H9 (cell line): Measurements from ENCODE around the gene TRIOBP. TPM values are rescaled to one million over a fixed set of nuclear protein-coding genes. Genes with fewer than 3 reads are reported as not detected.

Source experiments
- DNase-seq: peaks from one replicate; pipeline ENCODE4 v3.0.0-alpha.2; 2017
- H2AFZ ChIP-seq: one replicate; pipeline ENCODE4 v1.6.1; 2013; ENCODE audit warnings: mild to moderate bottlenecking, low read length, control low read depth, moderate library complexity
- H2AK5ac ChIP-seq: 2 replicates; pipeline ENCODE4 v1.6.1; 2013; ENCODE audit warnings: low read length, control low read depth, mixed read lengths; ENCODE audit not compliant: insufficient read length
- H2BK120ac ChIP-seq: one replicate; pipeline ENCODE4 v1.6.1; 2013; ENCODE audit warnings: low read depth, mild to moderate bottlenecking, low read length, control low read depth, inconsistent platforms; ENCODE audit not compliant: poor library complexity, severe bottlenecking
- H2BK12ac ChIP-seq: 2 replicates; pipeline ENCODE4 v1.6.1; 2013; ENCODE audit warnings: low read length, control low read depth, mixed read lengths, low read depth; ENCODE audit not compliant: insufficient read length
- H2BK15ac ChIP-seq: 2 replicates; pipeline ENCODE4 v1.6.1; 2013; ENCODE audit warnings: low read depth, low read length, control low read depth
- H2BK20ac ChIP-seq: one replicate; pipeline ENCODE4 v1.6.1; 2013; ENCODE audit warnings: low read depth, mild to moderate bottlenecking, low read length, control low read depth, inconsistent platforms; ENCODE audit not compliant: poor library complexity, severe bottlenecking
- H2BK5ac ChIP-seq: 2 replicates; pipeline ENCODE4 v1.6.1; 2013; ENCODE audit warnings: low read length, control low read depth, mixed read lengths; ENCODE audit not compliant: insufficient read length
- H3K14ac ChIP-seq: 2 replicates; pipeline ENCODE4 v1.6.1; 2013; ENCODE audit warnings: low read length, control low read depth; ENCODE audit not compliant: insufficient read depth
- H3K18ac ChIP-seq: 2 replicates; pipeline ENCODE4 v1.6.1; 2013; ENCODE audit warnings: low read depth, mild to moderate bottlenecking, mixed read lengths, low read length, control low read depth; ENCODE audit not compliant: insufficient read length
- H3K23ac ChIP-seq: 2 replicates; pipeline ENCODE4 v1.6.1; 2013; ENCODE audit warnings: low read length, control low read depth, mixed read lengths, low read depth; ENCODE audit not compliant: insufficient read length
- H3K23me2 ChIP-seq: 2 replicates; pipeline ENCODE4 v1.6.1; 2013; ENCODE audit warnings: low read depth, mild to moderate bottlenecking, mixed read lengths, low read length, control low read depth; ENCODE audit not compliant: insufficient read length, poor library complexity, severe bottlenecking
- H3K27ac ChIP-seq: 2 replicates; pipeline ENCODE4 v1.5.1; 2013; ENCODE audit warnings: low read length, control low read depth, mixed read lengths, low read depth; ENCODE audit not compliant: insufficient read length
- H3K27me3 ChIP-seq: 2 replicates; pipeline ENCODE4 v1.6.1; 2013; ENCODE audit warnings: low read length, control low read depth, inconsistent platforms; ENCODE audit not compliant: insufficient read depth
- H3K4ac ChIP-seq: 2 replicates; pipeline ENCODE4 v1.6.1; 2013; ENCODE audit warnings: low read depth, mild to moderate bottlenecking, control low read depth, inconsistent platforms, low read length, moderate library complexity
- H3K4me1 ChIP-seq: 2 replicates; pipeline ENCODE4 v1.6.1; 2013; ENCODE audit warnings: low read length, control low read depth, inconsistent platforms; ENCODE audit not compliant: insufficient read depth
- H3K4me2 ChIP-seq: 2 replicates; pipeline ENCODE4 v1.6.1; 2013; ENCODE audit warnings: low read length, control low read depth, mixed read lengths; ENCODE audit not compliant: insufficient read length, insufficient read depth
- H3K56ac ChIP-seq: 2 replicates; pipeline ENCODE4 v1.6.1; 2013; ENCODE audit warnings: low read depth, mild to moderate bottlenecking, mixed read lengths, low read length, control low read depth; ENCODE audit not compliant: insufficient read length
- H3K79me1 ChIP-seq: 2 replicates; pipeline ENCODE4 v1.6.1; 2013; ENCODE audit warnings: low read depth, mild to moderate bottlenecking, moderate library complexity, low read length, control low read depth, inconsistent platforms; ENCODE audit not compliant: insufficient read depth, poor library complexity, severe bottlenecking
- H3K79me2 ChIP-seq: 2 replicates; pipeline ENCODE4 v1.6.1; 2013; ENCODE audit warnings: low read length, control low read depth, inconsistent platforms; ENCODE audit not compliant: insufficient read depth
- H3K9ac ChIP-seq: 2 replicates; pipeline ENCODE4 v1.6.1; 2013; ENCODE audit warnings: low read length, control low read depth, mixed read lengths; ENCODE audit not compliant: insufficient read length; ENCODE audit errors: extremely low read depth
- H3K9me3 ChIP-seq: one replicate; pipeline ENCODE4 v1.6.1; 2013; ENCODE audit warnings: low read depth, low read length, inconsistent platforms; ENCODE audit not compliant: control insufficient read depth
- H3T11ph ChIP-seq: one replicate; pipeline ENCODE4 v1.6.1; 2013; ENCODE audit warnings: mild to moderate bottlenecking, low read length, control low read depth, inconsistent platforms
- H4K20me1 ChIP-seq: one replicate; pipeline ENCODE4 v1.6.1; 2013; ENCODE audit not compliant: control insufficient read depth, insufficient read length, insufficient read depth
- H4K5ac ChIP-seq: 2 replicates; pipeline ENCODE4 v1.6.1; 2013; ENCODE audit warnings: low read depth, mild to moderate bottlenecking, mixed read lengths, low read length, control low read depth; ENCODE audit not compliant: insufficient read length
- H4K8ac ChIP-seq: replicated peaks from 2 replicates; pipeline ENCODE4 v1.6.1; 2013; ENCODE audit warnings: low read length, control low read depth, mixed read lengths, low read depth; ENCODE audit not compliant: insufficient read length
- H4K91ac ChIP-seq: 2 replicates; pipeline ENCODE4 v1.6.1; 2013; ENCODE audit warnings: low read depth, mild to moderate bottlenecking, moderate library complexity, mixed read lengths, low read length, control low read depth; ENCODE audit not compliant: insufficient read length
- H3K27ac Mint-ChIP-seq, 3 experiments: 2 replicates in 2 of 3; 3 replicates in 1 of 3; pipeline ENCODE4 v1.8.0; 2020 to 2021; ENCODE audit warnings: mixed read lengths in 3 of 3, mild to moderate bottlenecking in 1 of 3, moderate library complexity in 1 of 3
- H3K27me3 Mint-ChIP-seq: 2 replicates; pipeline ENCODE4 v1.8.0; 2021; ENCODE audit warnings: low read depth, mild to moderate bottlenecking, moderate library complexity, mixed read lengths
- H3K36me3 Mint-ChIP-seq, 3 experiments: 2 replicates in 2 of 3; 3 replicates in 1 of 3; pipeline ENCODE4 v1.8.0; 2020 to 2021; ENCODE audit warnings: low read depth in 3 of 3, mixed read lengths in 3 of 3; ENCODE audit not compliant: insufficient read depth in 1 of 3
- H3K4me1 Mint-ChIP-seq, 2 experiments: 2 replicates each; pipeline ENCODE4 v1.8.0; 2020; ENCODE audit warnings: mixed read lengths in 2 of 2
- H3K4me3 Mint-ChIP-seq, 2 experiments: 2 replicates in 1 of 2; 3 replicates in 1 of 2; pipeline ENCODE4 v1.8.0; 2020 to 2021; ENCODE audit warnings: mild to moderate bottlenecking in 2 of 2, mixed read lengths in 2 of 2, moderate library complexity in 1 of 2
- H3K9me3 Mint-ChIP-seq, 2 experiments: 2 replicates in 1 of 2; 3 replicates in 1 of 2; pipeline ENCODE4 v1.8.0; 2020; ENCODE audit warnings: mild to moderate bottlenecking in 2 of 2, mixed read lengths in 2 of 2, moderate library complexity in 1 of 2
- CTCF ChIP-seq: fragments of 200-600 bp; sonication (generic); conservative IDR thresholded peaks from 3 replicates; pipeline ENCODE4 v1.8.0; 2021; ENCODE audit warnings: antibody characterized with exemption, mild to moderate bottlenecking
- WGBS: extraction: QIAGEN DNeasy Blood & Tissue Kit; methylation state at CpG from one replicate; pipeline ENCODE4 v1.1.7; 2013; ENCODE audit warnings: missing lambda C conversion rate, low lambda C conversion rate, mixed read lengths; ENCODE audit not compliant: insufficient read length; ENCODE audit errors: extremely low coverage; 5-methylcytosine and 5-hydroxymethylcytosine counted together
- total RNA-seq: library from RNA; stranded (reverse); gene quantifications from 2 replicates; pipeline ENCODE4 v1.2.1, GENCODE V29; 2021

Gene TRIOBP
- total RNA-seq, 1 experiment from 2014 or later: 52.7 TPM

- no peaks in the 10 kb centered on the region for H3K9me3 ChIP-seq
- whole genome bisulfite sequencing: no CpG with 5 or more reads among the region's 25 CpGs
- H3K36me3 Mint-ChIP-seq: peaks cover 33 to 74% (median 68%) of the 10 kb centered on the region in 3 experiments; a peak in 6 of 7 replicates
Measured at GRCh38 chr22:37708580-37709444, 12.0 kb downstream of the TRIOBP start.

More at GRCh38 chr22:37708580-37709444, 12.0 kb downstream of the TRIOBP start:
- Histone ChIP-seq H2BK120ac (no peak overlapping the region), H3K9ac (no peak overlapping the region), H3T11ph (no peak overlapping the region), H3K23ac (no peak overlapping the region), H2BK12ac (no peak overlapping the region), H3K79me2 (no peaks in the 10 kb centered on the region; the same call in 1 of the 2 replicates), H3K18ac (no peak overlapping the region), H3K4ac (no peak overlapping the region), H3K4me1 (no peaks in the 10 kb centered on the region), H3K56ac (no peak overlapping the region), H3K27ac (no peak overlapping the region), H4K20me1 (no peaks in the 10 kb centered on the region), H2AK5ac (no peak overlapping the region), H3K23me2 (no peaks in the 10 kb centered on the region), H2BK15ac (no peak overlapping the region), H4K8ac (no peak overlapping the region), H2AFZ (no peak overlapping the region), H2BK5ac (no peak overlapping the region), H2BK20ac (no peak overlapping the region), H3K4me2 (no peak overlapping the region), H3K27me3 (no peaks in the 10 kb centered on the region), H3K79me1 (no peaks in the 10 kb centered on the region), H4K91ac (no peak overlapping the region), H3K14ac (no peak overlapping the region), H4K5ac (no peak overlapping the region)
- TF ChIP-seq CTCF: no peak
- no peak for DNase-seq
- Mint-ChIP-seq H3K27me3 (no peaks in the 10 kb centered on the region), H3K27ac (peak overlapping the region in 2 of 3 experiments; percentile 64 to 80; a peak in 2 of 7 replicates), H3K4me3 (no peak overlapping the region), H3K4me1 (peaks cover 0 to 3% of the 10 kb centered on the region in 2 experiments; a peak in 1 of 4 replicates), H3K9me3 (no peaks in the 10 kb centered on the region; a peak in 1 of 5 replicates)
